HepG2 (cell line): ENCODE data around the gene TSHZ1. TPM values are rescaled to one million over a fixed set of nuclear protein-coding genes. Genes with fewer than 3 reads are reported as not detected.

Experiments
- ATAC-seq: fragments of 200-7000 bp; cut with Tn5 transposase; 3 replicates; pipeline ENCODE4 v1.9.1; 2020; ENCODE audit warnings: mild to moderate bottlenecking, moderate library complexity
- BruUV-seq: library from RNA; stranded (reverse); fragments of 400-500 nt; replicated peaks from 2 replicates; lab custom pipeline; 2021; lab: Mats Ljungman, UMichigan
- CTCF ChIA-PET: fragments of 300-600 bp; formaldehyde crosslinking; extraction: SDS; loops from one replicate; lab custom pipeline; 2021; ENCODE audit warnings: low total read pairs, inconsistent platforms, low intra/inter-chr PET ratio; lab: Yijun Ruan, JAX
- POLR2A ChIA-PET: fragments of 350-600 bp; sonication (Branson Sonifier 250); formaldehyde crosslinking; loops from one replicate; lab custom pipeline; 2020; ENCODE audit warnings: antibody characterized with exemption, inconsistent platforms; lab: Yijun Ruan, JAX
- DNase-seq: peaks from one replicate; pipeline ENCODE4 v3.0.0-alpha.2; 2015; ENCODE audit warnings: low spot score
- FAIRE-seq: peaks from 3 replicates; lab custom pipeline; 2011; peaks lifted over from hg19 to GRCh38; lab: Jason Lieb, UNC
- H2AFZ ChIP-seq: one replicate; pipeline ENCODE4 v1.6.1; 2011; ENCODE audit warnings: low read length, inconsistent platforms
- H3K27ac ChIP-seq: fragments of 300-600 bp; 3 replicates; pipeline ENCODE4 v1.8.0; 2011; ENCODE audit warnings: mixed run types, mild to moderate bottlenecking, mixed read lengths, low read length, inconsistent platforms; ENCODE audit not compliant: insufficient read depth; ENCODE audit errors: extremely low read length
- H3K27me3 ChIP-seq, 2 experiments: fragments of 200-600 bp in 1 of 2; 2 replicates in 1 of 2; 3 replicates in 1 of 2; pipeline versions ENCODE4 v1.6.0 to v1.8.0; 2011; ENCODE audit warnings: low read length in 2 of 2, mild to moderate bottlenecking in 2 of 2, moderate library complexity in 2 of 2, inconsistent platforms in 1 of 2; ENCODE audit not compliant: insufficient read depth in 2 of 2, control insufficient read depth in 1 of 2
- H3K36me3 ChIP-seq, 2 experiments: fragments of 200-600 bp in 1 of 2; replicated peaks in 1 of 2; 2 replicates in 1 of 2; 3 replicates in 1 of 2; pipeline versions ENCODE4 v1.5.1 to v1.8.0; 2011; ENCODE audit warnings: low read length in 2 of 2, inconsistent platforms in 1 of 2; ENCODE audit not compliant: insufficient read depth in 2 of 2, control insufficient read depth in 1 of 2
- H3K4me1 ChIP-seq: 2 replicates; pipeline ENCODE4 v1.5.1; 2012; ENCODE audit warnings: low read length, inconsistent platforms; ENCODE audit not compliant: insufficient read depth
- H3K4me2 ChIP-seq: 2 replicates; pipeline ENCODE4 v1.6.0; 2011; ENCODE audit warnings: low read depth, low read length, inconsistent platforms
- H3K4me3 ChIP-seq, 3 experiments: fragments of 200-600 bp in 1 of 3; sonication (generic), shearing (Covaris generic) in 1 of 3; replicated peaks in 1 of 3; 2 replicates each; pipeline ENCODE4 v1.5.1; 2011 to 2016; ENCODE audit warnings: low read length in 3 of 3, inconsistent platforms in 2 of 3, low read depth in 2 of 3, mild to moderate bottlenecking in 2 of 3, control low read depth in 1 of 3, mixed read lengths in 1 of 3; ENCODE audit not compliant: insufficient read depth in 1 of 3
- H3K79me2 ChIP-seq: one replicate; pipeline ENCODE4 v1.6.1; 2011; ENCODE audit warnings: low read length, inconsistent platforms; ENCODE audit not compliant: insufficient read depth
- H3K9ac ChIP-seq: 2 replicates; pipeline ENCODE4 v1.6.0; 2011; ENCODE audit warnings: mild to moderate bottlenecking, low read depth, low read length, inconsistent platforms; ENCODE audit not compliant: insufficient read depth
- H3K9me3 ChIP-seq: 2 replicates; pipeline ENCODE4 v1.5.1; 2012; ENCODE audit warnings: mild to moderate bottlenecking, low read length
- H4K20me1 ChIP-seq: 2 replicates; pipeline ENCODE4 v1.6.0; 2011; ENCODE audit warnings: inconsistent platforms, mild to moderate bottlenecking, low read length, moderate library complexity; ENCODE audit not compliant: insufficient read depth
- FIP1L1 ChIP-seq: fragments of 200-400 bp; formaldehyde crosslinking; IDR thresholded peaks from 2 replicates; pipeline ENCODE4 v1.6.1; 2018; ENCODE audit warnings: low read depth, mild to moderate bottlenecking, low read length, moderate library complexity, borderline replicate concordance; ENCODE audit not compliant: insufficient read depth
- HINFP ChIP-seq: sonication (generic); formaldehyde crosslinking; IDR thresholded peaks from 2 replicates; pipeline ENCODE4 v1.4.0; 2020; ENCODE audit warnings: low read depth, mild to moderate bottlenecking, missing genetic modification reagents
- IRF1 ChIP-seq: sonication (generic); formaldehyde crosslinking; IDR thresholded peaks from 2 replicates; pipeline ENCODE4 v1.4.0; 2020; ENCODE audit warnings: low read depth, mild to moderate bottlenecking, missing genetic modification reagents
- KAT8 ChIP-seq: IDR thresholded peaks from 2 replicates; pipeline ENCODE4 v1.6.1; 2016; ENCODE audit warnings: missing genetic modification reagents, missing compliant biosample characterization
- KDM4B ChIP-seq: sonication (generic); formaldehyde crosslinking; IDR thresholded peaks from 2 replicates; pipeline ENCODE4 v1.4.0; 2020; ENCODE audit warnings: missing genetic modification reagents
- NCOA1 ChIP-seq: sonication (generic); formaldehyde crosslinking; IDR thresholded peaks from 2 replicates; pipeline ENCODE4 v1.9.0; 2021; ENCODE audit warnings: missing genetic modification reagents
- PCBP1 ChIP-seq: fragments of 200-400 bp; formaldehyde crosslinking; IDR thresholded peaks from 2 replicates; pipeline ENCODE4 v1.6.1; 2017; ENCODE audit warnings: mild to moderate bottlenecking, low read depth, low read length, borderline replicate concordance
- STAT6 ChIP-seq: sonication (generic); formaldehyde crosslinking; IDR thresholded peaks from 2 replicates; pipeline ENCODE4 v1.4.0; 2020; ENCODE audit warnings: missing genetic modification reagents, mild to moderate bottlenecking, borderline replicate concordance
- TIGD3 ChIP-seq: sonication (generic); formaldehyde crosslinking; IDR thresholded peaks from 2 replicates; pipeline ENCODE4 v1.5.1; 2020; ENCODE audit warnings: mild to moderate bottlenecking, missing genetic modification reagents, borderline replicate concordance
- TSC22D2 ChIP-seq: sonication (generic); formaldehyde crosslinking; IDR thresholded peaks from 2 replicates; pipeline ENCODE4 v1.5.1; 2020; ENCODE audit warnings: missing genetic modification reagents, mild to moderate bottlenecking, borderline replicate concordance
- ZC3H13 ChIP-seq: sonication (generic); formaldehyde crosslinking; IDR thresholded peaks from 2 replicates; pipeline ENCODE4 v1.8.1; 2023; ENCODE audit warnings: mild to moderate bottlenecking, missing genetic modification reagents, moderate library complexity
- ZFAT ChIP-seq: sonication (generic); formaldehyde crosslinking; conservative IDR thresholded peaks from 2 replicates; pipeline ENCODE4 v1.8.1; 2023; ENCODE audit warnings: missing genetic modification reagents, inconsistent platforms
- ZKSCAN5 ChIP-seq: sonication (generic); formaldehyde crosslinking; IDR thresholded peaks from 2 replicates; pipeline ENCODE4 v1.5.1; 2020; ENCODE audit warnings: mild to moderate bottlenecking, missing genetic modification reagents
- ZNF576 ChIP-seq: sonication (generic); formaldehyde crosslinking; IDR thresholded peaks from 2 replicates; pipeline ENCODE4 v1.4.0; 2020; ENCODE audit warnings: mild to moderate bottlenecking, missing genetic modification reagents
- WGBS: methylation state at CpG from one replicate; pipeline ENCODE4 v1.1.6; 2017; ENCODE audit warnings: low lambda C conversion rate; 5-methylcytosine and 5-hydroxymethylcytosine counted together
- in situ Hi-C: cut with HindIII; loops from 2 replicates; pipeline ENCODE4 v1.10.0; 2017; ENCODE audit warnings: low pct_unique_long_range_greater_than_20kb; ENCODE audit not compliant: extremely low pct_ligation_motif_present
- intact Hi-C: fragments of 100-400 bp; cut with micrococcal nuclease; formaldehyde crosslinking; loops from one replicate; pipeline ENCODE4 v1.10.0; 2022; ENCODE audit not compliant: unreplicated experiment
- polyA plus RNA-seq, 8 experiments: library from polyadenylated mRNA; depleted of rRNA in 3 of 8; stranded (reverse) in 7 of 8; unstranded in 1 of 8; fragments of >200 nt; fragmentation: Illumina TruSeq in 4 of 8; extraction: Trizol in 4 of 8; gene quantifications; 2 replicates each; pipeline versions ENCODE4 v1.2.1 to v1.2.3, GENCODE V29; 2011 to 2016; ENCODE audit warnings: low read depth in 4 of 8, missing spikeins in 1 of 8, mixed read lengths in 1 of 8; ENCODE audit not compliant: insufficient read depth in 1 of 8
- total RNA-seq, 5 experiments: library from RNA; depleted of rRNA; stranded (reverse); fragments of >200 nt; fragmentation: Illumina TruSeq; extraction: Trizol; gene quantifications; 2 replicates each; pipeline ENCODE4 v1.2.3, GENCODE V29; 2016; ENCODE audit warnings: low read depth in 1 of 5

Gene TSHZ1
- total and polyA plus RNA-seq, 2 of the 13 experiments (the other 11 are each of a cell fraction or from before 2014, with no cell fraction given), result 2.5 to 2.7 TPM

GRCh38 chr18:75297731-75298130 is 87.1 kb downstream of the TSHZ1 start (continued):
- no peak for TF ChIP-seq FIP1L1
- TF ChIP-seq ZC3H13, result no peak
- no peak for TF ChIP-seq ZFAT (CRISPR knock-in tag)
- no peak for TF ChIP-seq KDM4B (CRISPR knock-in tag)
- TF ChIP-seq STAT6 (CRISPR knock-in tag), result no peak
- TF ChIP-seq NCOA1 (CRISPR knock-in tag), result no peak

- intact Hi-C loops, result no loop called here
- ATAC-seq, result no peak
- in situ Hi-C loops, result no loop called here
- no peaks in the 10 kb centered on the region for H3K79me2 ChIP-seq
- no peak for DNase-seq
- H2AFZ ChIP-seq, result no peak overlapping the region
- 64% methylated on average over 16 of the region's 27 CpGs for WGBS
- no peaks in the 10 kb centered on the region for H3K36me3 ChIP-seq
- CTCF ChIA-PET, result no interaction called here
- H3K9me3 ChIP-seq, result peaks cover 13% of the 10 kb centered on the region; the same call in 1 of the 2 replicates
- TF ChIP-seq TIGD3 (CRISPR knock-in tag) (no peak), TSC22D2 (CRISPR knock-in tag) (no peak), PCBP1 (no peak), ZNF576 (CRISPR knock-in tag) (no peak), IRF1 (CRISPR knock-in tag) (no peak), HINFP (CRISPR knock-in tag) (no peak), ZKSCAN5 (CRISPR knock-in tag) (no peak), KAT8 (CRISPR knock-in tag) (no peak)
- TF ChIP-seq, all 625 proteins: peak for 0
- no peak for FAIRE-seq
- Histone ChIP-seq H3K4me3 (no peak overlapping the region), H4K20me1 (no peaks in the 10 kb centered on the region), H3K4me2 (no peak overlapping the region), H3K9ac (no peak overlapping the region), H3K27me3 (no peaks in the 10 kb centered on the region; a peak in 2 of 5 replicates), H3K27ac (no peak overlapping the region), H3K4me1 (no peaks in the 10 kb centered on the region)
- POLR2A ChIA-PET, result no interaction called here
- no TSS peak for BruUV-seq
These were observed 94.3 kb downstream of the TSHZ1 start for GRCh38 chr18:75304678-75305557.
